B cell (primary cell): ENCODE measurements around the gene CAMTA1. TPM values are rescaled to one million over a fixed set of nuclear protein-coding genes. Genes with fewer than 3 reads are reported as not detected.

Experiments used
- ATAC-seq: fragments of 200-7000 bp; cut with Tn5 transposase; one replicate; pipeline ENCODE4 v1.10.0; 2021; ENCODE audit warnings: low read depth, mild to moderate bottlenecking, moderate number of reproducible peaks, moderate library complexity
- CTCF ChIA-PET: fragments of 350-600 bp; sonication (Branson Sonifier 250); formaldehyde crosslinking; loops from one replicate; lab custom pipeline; 2021; ENCODE audit warnings: antibody characterized with exemption, inconsistent platforms; lab: Charles Lee
- POLR2A ChIA-PET: fragments of 350-600 bp; sonication (Branson Sonifier 250); formaldehyde crosslinking; loops from one replicate; lab custom pipeline; 2021; ENCODE audit warnings: antibody characterized with exemption; lab: Charles Lee
- DNase-seq: peaks from one replicate; pipeline ENCODE4 v3.0.0; 2013
- H2AFZ ChIP-seq: 2 replicates; pipeline ENCODE4 v1.6.1; 2012; ENCODE audit warnings: mild to moderate bottlenecking, low read depth, low read length; ENCODE audit not compliant: insufficient read depth, poor library complexity, severe bottlenecking
- H3K27ac ChIP-seq, 2 donors: 1 replicate in 1 of 2; 2 replicates in 1 of 2; pipeline ENCODE4 v1.5.1; 2012 to 2013; ENCODE audit warnings: low read length in 2 of 2, mild to moderate bottlenecking in 2 of 2, moderate library complexity in 1 of 2
- H3K27me3 ChIP-seq, 4 experiments: fragments of 200-600 bp in 1 of 4; sonication (generic) in 1 of 4; replicated peaks in 1 of 4; 1 replicate in 2 of 4; 2 replicates in 2 of 4; pipeline versions ENCODE4 v1.6.1 to v1.7.0; 2013 to 2016; ENCODE audit warnings: low read length in 3 of 4, mild to moderate bottlenecking in 2 of 4, mixed read lengths in 1 of 4, moderate library complexity in 1 of 4; ENCODE audit not compliant: insufficient read depth in 4 of 4, control insufficient read depth in 3 of 4; ENCODE audit errors: control extremely low read depth in 1 of 4
- H3K36me3 ChIP-seq, 2 experiments: replicated peaks in 1 of 2; 1 replicate in 1 of 2; 2 replicates in 1 of 2; pipeline versions ENCODE4 v1.6.1 to v1.7.1; 2013; ENCODE audit warnings: low read length in 1 of 2; ENCODE audit not compliant: insufficient read depth in 2 of 2, control insufficient read depth in 1 of 2; ENCODE audit errors: control extremely low read depth in 1 of 2, extremely low read depth in 1 of 2
- H3K4me1 ChIP-seq, 2 donors: fragments of 200-600 bp in 1 of 2; sonication (generic) in 1 of 2; 1 replicate in 1 of 2; 2 replicates in 1 of 2; pipeline versions ENCODE4 v1.5.1 to v1.6.1; 2013 to 2017; ENCODE audit warnings: low read length in 2 of 2; ENCODE audit not compliant: control insufficient read depth in 2 of 2, insufficient read depth in 2 of 2
- H3K4me2 ChIP-seq: replicated peaks from 2 replicates; pipeline ENCODE3; 2012; ENCODE audit warnings: mild to moderate bottlenecking, low read depth, low read length; ENCODE audit not compliant: poor library complexity, severe bottlenecking
- H3K4me3 ChIP-seq, 5 experiments: fragments of 200-600 bp in 1 of 5; sonication (generic) in 1 of 5; 1 replicate in 3 of 5; 2 replicates in 2 of 5; pipeline versions ENCODE4 v1.5.1 to v1.7.0; 2011 to 2016; ENCODE audit warnings: low read length in 4 of 5, mild to moderate bottlenecking in 4 of 5, low read depth in 2 of 5, control low read depth in 1 of 5, moderate library complexity in 1 of 5; ENCODE audit not compliant: insufficient read depth in 1 of 5; ENCODE audit errors: control extremely low read depth in 1 of 5, extremely low read depth in 1 of 5
- H3K79me2 ChIP-seq: fragments of 200-600 bp; sonication (generic); one replicate; pipeline ENCODE4 v1.6.0; 2016; ENCODE audit warnings: low read length; ENCODE audit not compliant: control insufficient read depth, insufficient read depth
- H3K9ac ChIP-seq: fragments of 200-600 bp; sonication (generic); 2 replicates; pipeline ENCODE4 v1.6.1; 2017; ENCODE audit warnings: mild to moderate bottlenecking, low read length, moderate library complexity
- H3K9me3 ChIP-seq, 3 donors: one replicate each; pipeline versions ENCODE4 v1.6.1 to v1.7.1; 2013; ENCODE audit warnings: low read length in 2 of 3; ENCODE audit not compliant: control insufficient read depth in 2 of 3, insufficient read depth in 1 of 3; ENCODE audit errors: control extremely low read depth in 1 of 3
- H4K20me1 ChIP-seq: 2 replicates; pipeline ENCODE4 v1.6.0; 2012; ENCODE audit warnings: mild to moderate bottlenecking, low read length; ENCODE audit not compliant: insufficient read depth, control insufficient read depth, poor library complexity, severe bottlenecking
- H3K27ac Mint-ChIP-seq: one replicate; pipeline ENCODE4 v1.8.0; 2021; ENCODE audit warnings: mixed read lengths
- H3K27me3 Mint-ChIP-seq: one replicate; pipeline ENCODE4 v1.8.0; 2021; ENCODE audit warnings: mixed read lengths
- H3K4me1 Mint-ChIP-seq: one replicate; pipeline ENCODE4 v1.8.0; 2021; ENCODE audit warnings: mixed read lengths
- H3K4me3 Mint-ChIP-seq: one replicate; pipeline ENCODE4 v1.8.0; 2021; ENCODE audit warnings: mixed read lengths
- H3K9me3 Mint-ChIP-seq: one replicate; pipeline ENCODE4 v1.8.0; 2022; ENCODE audit warnings: mixed read lengths; ENCODE audit not compliant: insufficient read depth
- EZH2 ChIP-seq: IDR thresholded peaks from 2 replicates; pipeline ENCODE4 v1.6.1; 2012; ENCODE audit warnings: borderline replicate concordance, low read depth, mild to moderate bottlenecking, moderate library complexity, low read length; ENCODE audit not compliant: insufficient read depth, poor library complexity, severe bottlenecking
- WGBS: methylation state at CpG from one replicate; pipeline ENCODE4 v1.1.5; 2013; ENCODE audit warnings: missing lambda C conversion rate; ENCODE audit not compliant: insufficient coverage; 5-methylcytosine and 5-hydroxymethylcytosine counted together
- intact Hi-C: fragments of 100-400 bp; cut with micrococcal nuclease; formaldehyde crosslinking; loops from one replicate; pipeline ENCODE4 v1.10.0; 2022
- polyA plus RNA-seq: library from polyadenylated mRNA; depleted of rRNA; stranded (reverse); fragments of >200 nt; gene quantifications from 2 replicates; pipeline ENCODE4 v1.2.3, GENCODE V29; 2012
- total RNA-seq, 2 donors: library from RNA; stranded (reverse); fragments of 120-200 nt in 1 of 2; gene quantifications; 1 replicate in 1 of 2; 2 replicates in 1 of 2; pipeline versions ENCODE4 v1.2.3 to v1.2.4, GENCODE V29; 2013 to 2022
- TF ChIP-seq, protein P1 (sequence below): fragments of 200-600 bp; IDR thresholded peaks from one replicate; pipeline ENCODE4 v1.8.0; 2022; ENCODE audit warnings: antibody characterized with exemption, mild to moderate bottlenecking

CAMTA1 gene
- total and polyA plus RNA-seq, 2 donors (not counting 1 experiment from before 2014, with no cell fraction given): 42.2 to 45.7 TPM

- no peak overlapping the region for H3K4me3 ChIP-seq
- peaks cover 47% of the 10 kb centered on the region for H3K4me1 Mint-ChIP-seq
- no peak overlapping the region for H2AFZ ChIP-seq
- ATAC-seq (no peak), DNase-seq (no peak)
- H3K4me3 Mint-ChIP-seq: no peak overlapping the region
- peaks cover 99% of the 10 kb centered on the region for H3K79me2 ChIP-seq
- H3K4me1 ChIP-seq: peaks cover 14 to 24% of the 10 kb centered on the region in 2 donors
- intact Hi-C loops: no loop called here
- no peak overlapping the region for H3K27ac ChIP-seq
- H3K9me3 ChIP-seq: no peaks in the 10 kb centered on the region
- no peaks in the 10 kb centered on the region for H3K9me3 Mint-ChIP-seq
- H3K27me3 Mint-ChIP-seq: no peaks in the 10 kb centered on the region
- CTCF ChIA-PET: no interaction called here
- H3K36me3 ChIP-seq: peaks cover 2% of the 10 kb centered on the region in 2 experiments
- H4K20me1 ChIP-seq: peaks cover 91% of the 10 kb centered on the region
- no CpG with 5 or more reads among the region's 2 CpGs for WGBS
- no peaks in the 10 kb centered on the region for H3K27me3 ChIP-seq
- no peak overlapping the region for H3K4me2 ChIP-seq
- TF ChIP-seq EZH2: no peak
- TF ChIP-seq, protein P1, sequence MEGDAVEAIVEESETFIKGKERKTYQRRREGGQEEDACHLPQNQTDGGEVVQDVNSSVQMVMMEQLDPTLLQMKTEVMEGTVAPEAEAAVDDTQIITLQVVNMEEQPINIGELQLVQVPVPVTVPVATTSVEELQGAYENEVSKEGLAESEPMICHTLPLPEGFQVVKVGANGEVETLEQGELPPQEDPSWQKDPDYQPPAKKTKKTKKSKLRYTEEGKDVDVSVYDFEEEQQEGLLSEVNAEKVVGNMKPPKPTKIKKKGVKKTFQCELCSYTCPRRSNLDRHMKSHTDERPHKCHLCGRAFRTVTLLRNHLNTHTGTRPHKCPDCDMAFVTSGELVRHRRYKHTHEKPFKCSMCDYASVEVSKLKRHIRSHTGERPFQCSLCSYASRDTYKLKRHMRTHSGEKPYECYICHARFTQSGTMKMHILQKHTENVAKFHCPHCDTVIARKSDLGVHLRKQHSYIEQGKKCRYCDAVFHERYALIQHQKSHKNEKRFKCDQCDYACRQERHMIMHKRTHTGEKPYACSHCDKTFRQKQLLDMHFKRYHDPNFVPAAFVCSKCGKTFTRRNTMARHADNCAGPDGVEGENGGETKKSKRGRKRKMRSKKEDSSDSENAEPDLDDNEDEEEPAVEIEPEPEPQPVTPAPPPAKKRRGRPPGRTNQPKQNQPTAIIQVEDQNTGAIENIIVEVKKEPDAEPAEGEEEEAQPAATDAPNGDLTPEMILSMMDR: no peak
- no peak overlapping the region for H3K9ac ChIP-seq
- no peak overlapping the region for H3K27ac Mint-ChIP-seq
- POLR2A ChIA-PET: no interaction called here
Measured at GRCh38 chr1:6803357-6803756, 18.1 kb downstream of the CAMTA1 start.

DNA sequence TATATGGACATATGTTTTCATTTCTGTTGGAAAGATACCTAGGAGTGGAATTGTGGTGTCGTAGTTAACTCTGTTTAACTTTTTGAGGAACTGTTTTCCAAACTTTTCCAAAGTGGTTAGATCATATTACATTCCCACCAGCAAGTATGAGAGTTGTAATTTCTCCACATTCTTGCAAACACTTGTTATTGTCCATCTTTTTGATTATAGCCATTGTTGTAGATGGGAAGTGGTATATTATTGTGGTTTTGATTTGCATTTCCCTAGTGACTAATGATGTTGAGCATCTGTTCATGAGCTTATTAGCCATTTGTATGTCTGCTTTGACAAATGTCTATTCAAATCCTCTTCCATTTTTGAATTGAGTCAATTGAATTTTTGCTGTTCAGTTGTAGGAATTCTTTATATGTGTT lies 19.8 kb downstream of the CAMTA1 start:
- DNase-seq: peak; percentile 22
- Mint-ChIP-seq H3K9me3 (no peaks in the 10 kb centered on the region), H3K4me1 (peaks cover 47% of the 10 kb centered on the region), H3K4me3 (no peak overlapping the region), H3K27me3 (no peaks in the 10 kb centered on the region), H3K27ac (no peak overlapping the region)
- no peak for ATAC-seq
- Histone ChIP-seq H3K36me3 (peaks cover 3 to 9% of the 10 kb centered on the region in 2 experiments), H3K9ac (no peak overlapping the region), H3K4me3 (no peak overlapping the region), H3K79me2 (peaks cover 100% of the 10 kb centered on the region), H3K27ac (no peak overlapping the region), H3K9me3 (no peaks in the 10 kb centered on the region), H2AFZ (no peak overlapping the region), H3K4me1 (peaks cover 14 to 24% of the 10 kb centered on the region in 2 donors), H3K4me2 (no peak overlapping the region), H3K27me3 (no peaks in the 10 kb centered on the region), H4K20me1 (peaks cover 97% of the 10 kb centered on the region)
- no CpG with 5 or more reads among the region's 1 CpG for WGBS
- CTCF ChIA-PET: no interaction called here
- TF ChIP-seq, protein P1: no peak
- TF ChIP-seq EZH2: no peak
- POLR2A ChIA-PET: interaction anchor here (0.6 kb wide), 1 partner anchor 79 kb away, joined by 4 read pairs; no protein-coding TSS in a partner anchor
- intact Hi-C loops: no loop called here
